ENCODE data around the gene CLINT1.

Gene CLINT1

GRCh38 chr5:157820593-157821252 lies 38.2 kb downstream of the CLINT1 start:
- Mint-ChIP-seq H3K4me1 (ENCODE audit: low read depth) (peaks cover 6% of the 10 kb centered on the region), H3K4me3 (no peak overlapping the region), H3K36me3 (ENCODE audit: low read depth) (peaks cover 19% of the 10 kb centered on the region), H3K27me3 (no peaks in the 10 kb centered on the region), H3K27ac (no peak overlapping the region), H3K9me3 (peaks cover 8% of the 10 kb centered on the region)
- intact Hi-C loops (cut with micrococcal nuclease) = no loop called here

DNA sequence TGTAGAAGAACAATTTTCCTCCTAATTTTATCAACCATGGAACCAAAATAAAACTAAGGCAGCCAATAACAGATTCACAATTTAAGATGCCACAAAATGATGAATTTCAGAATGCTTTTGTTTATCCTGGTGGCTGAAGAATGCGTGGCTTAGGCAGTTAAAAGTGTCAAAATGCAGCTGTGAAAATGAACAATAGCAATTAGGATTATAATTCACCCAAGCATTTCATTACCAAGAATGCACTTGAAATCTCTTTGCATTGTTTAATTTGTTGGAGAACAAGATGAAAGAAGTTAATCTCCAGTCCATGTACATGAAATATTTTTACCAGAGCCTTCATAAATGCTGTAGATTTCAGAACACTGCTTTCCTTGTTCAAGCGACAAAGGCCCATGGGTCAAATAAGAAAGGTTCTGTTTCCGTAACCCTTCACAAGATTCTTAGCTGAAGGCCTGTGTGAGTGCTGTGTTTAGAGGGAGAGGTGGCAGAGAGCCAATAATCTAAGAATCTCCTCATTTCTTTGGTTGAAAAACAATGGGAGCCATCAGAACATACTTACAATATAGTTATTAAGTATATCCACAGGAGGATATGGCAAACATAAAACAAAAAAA lies 39.3 kb downstream of the CLINT1 start:
- Mint-ChIP-seq H3K9me3 (peaks cover 8% of the 10 kb centered on the region), H3K27ac (no peak overlapping the region), H3K27me3 (no peaks in the 10 kb centered on the region), H3K4me1 (ENCODE audit: low read depth) (peaks cover 6% of the 10 kb centered on the region), H3K4me3 (no peak overlapping the region), H3K36me3 (ENCODE audit: low read depth) (peaks cover 27% of the 10 kb centered on the region)
- intact Hi-C loops (cut with micrococcal nuclease) = loop anchor here (5.0 kb wide), 1 partner anchor 38 kb away; the partner anchor contains the start of gene CLINT1

DNA sequence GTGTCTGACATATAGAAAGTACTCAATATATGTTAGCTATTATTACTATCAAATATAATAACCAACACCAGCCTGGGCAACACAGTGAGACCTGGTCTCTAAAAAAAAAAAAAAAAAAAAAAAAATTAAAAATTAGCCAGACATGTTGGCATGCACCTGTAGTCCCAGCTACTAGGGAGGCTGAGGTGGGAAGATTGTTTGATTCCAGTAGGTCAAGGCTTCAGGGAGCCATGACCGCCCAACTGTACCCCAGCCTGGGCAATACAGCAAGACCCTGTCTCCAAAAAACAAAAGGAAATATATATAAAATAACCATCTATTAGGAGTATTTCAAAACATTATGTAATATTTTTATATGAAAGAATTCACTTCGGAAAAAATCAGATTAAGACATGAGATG lies 40.6 kb downstream of the CLINT1 start:
- H3K9me3 Mint-ChIP-seq = peaks cover 8% of the 10 kb centered on the region
- no peaks in the 10 kb centered on the region for H3K27me3 Mint-ChIP-seq
- no peak overlapping the region for H3K4me3 Mint-ChIP-seq
- peaks cover 6% of the 10 kb centered on the region for H3K4me1 Mint-ChIP-seq (ENCODE audit: low read depth)
- peaks cover 34% of the 10 kb centered on the region for H3K36me3 Mint-ChIP-seq (ENCODE audit: low read depth)
- intact Hi-C loops (cut with micrococcal nuclease) = loop anchor here (5.0 kb wide), 1 partner anchor 39 kb away; the partner anchor contains the start of gene CLINT1
- no peak overlapping the region for H3K27ac Mint-ChIP-seq

GRCh38 chr5:157817928-157818327 lies 41.0 kb downstream of the CLINT1 start:
- Mint-ChIP-seq H3K4me1 (ENCODE audit: low read depth) (peaks cover 6% of the 10 kb centered on the region), H3K4me3 (no peak overlapping the region), H3K27ac (no peak overlapping the region), H3K9me3 (peaks cover 8% of the 10 kb centered on the region), H3K27me3 (no peaks in the 10 kb centered on the region), H3K36me3 (ENCODE audit: low read depth) (peaks cover 38% of the 10 kb centered on the region)
- intact Hi-C loops (cut with micrococcal nuclease) = loop anchor here (2.0 to 5.0 kb wide), 2 partner anchors 39 to 177 kb away; partner anchors contain the start of gene CLINT1

- intact Hi-C loops (cut with micrococcal nuclease) = loop anchor here (2.0 to 5.0 kb wide), 2 partner anchors 40 to 177 kb away; partner anchors contain the start of gene CLINT1
- H3K4me1 Mint-ChIP-seq (ENCODE audit: low read depth) = peaks cover 6% of the 10 kb centered on the region
- peaks cover 5% of the 10 kb centered on the region for H3K9me3 Mint-ChIP-seq
- H3K4me3 Mint-ChIP-seq = no peak overlapping the region
- H3K36me3 Mint-ChIP-seq (ENCODE audit: low read depth) = peaks cover 41% of the 10 kb centered on the region
- no peaks in the 10 kb centered on the region for H3K27me3 Mint-ChIP-seq
- no peak overlapping the region for H3K27ac Mint-ChIP-seq
These were observed 41.6 kb downstream of the CLINT1 start for GRCh38 chr5:157817387-157817702.

DNA sequence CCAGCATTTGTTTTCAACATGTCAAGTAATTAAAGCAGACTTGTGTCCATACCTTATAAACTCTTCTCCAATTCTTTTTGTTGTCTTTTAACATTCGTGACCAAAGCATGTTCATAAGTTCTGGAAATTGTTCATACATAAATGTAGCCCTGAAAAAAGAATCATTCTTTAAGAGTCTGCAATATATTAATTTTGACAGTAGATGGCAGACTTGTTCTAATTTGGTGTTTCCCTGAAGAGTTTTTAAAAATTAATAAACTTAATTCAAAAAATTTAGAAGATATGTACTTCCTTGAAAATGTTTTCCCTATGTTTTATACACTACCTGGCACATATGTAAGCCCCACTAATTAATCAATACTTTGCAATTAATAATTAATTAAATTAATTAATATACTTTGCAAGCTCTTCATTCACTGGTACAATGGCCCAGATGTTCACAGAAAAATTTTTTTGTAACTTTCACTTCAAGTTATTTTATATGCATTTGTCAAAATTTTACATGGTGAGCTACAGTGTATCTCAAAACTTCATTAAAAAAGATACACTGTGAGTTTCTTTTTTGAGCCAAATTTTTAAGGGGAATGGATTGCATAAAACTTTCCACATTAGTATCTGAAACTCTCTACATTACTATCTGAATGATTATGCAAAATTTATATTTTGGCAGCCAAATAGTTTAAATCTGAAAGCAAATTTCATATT lies 42.1 kb downstream of the CLINT1 start:
- H3K36me3 Mint-ChIP-seq (ENCODE audit: low read depth) = peaks cover 41% of the 10 kb centered on the region

GRCh38 chr5:157812086-157812485 lies 46.9 kb downstream of the CLINT1 start:
- Mint-ChIP-seq H3K27me3 (no peaks in the 10 kb centered on the region), H3K36me3 (ENCODE audit: low read depth) (peaks cover 77% of the 10 kb centered on the region), H3K27ac (no peak overlapping the region), H3K4me3 (no peak overlapping the region), H3K9me3 (no peaks in the 10 kb centered on the region), H3K4me1 (ENCODE audit: low read depth) (no peaks in the 10 kb centered on the region)
- intact Hi-C loops (cut with micrococcal nuclease) = no loop called here

More for the DNA sequence above, 42.1 kb downstream of the CLINT1 start:
- H3K27ac Mint-ChIP-seq = no peak overlapping the region
- intact Hi-C loops (cut with micrococcal nuclease) = loop anchor here (1.0 to 5.0 kb wide), 3 partner anchors 40 to 178 kb away; partner anchors contain the start of gene CLINT1
- no peak overlapping the region for H3K4me3 Mint-ChIP-seq
- no peaks in the 10 kb centered on the region for H3K27me3 Mint-ChIP-seq
- H3K4me1 Mint-ChIP-seq (ENCODE audit: low read depth) = peaks cover 5% of the 10 kb centered on the region
- no peaks in the 10 kb centered on the region for H3K9me3 Mint-ChIP-seq

- H3K27ac Mint-ChIP-seq = no peak overlapping the region
- H3K4me1 Mint-ChIP-seq (ENCODE audit: low read depth) = no peaks in the 10 kb centered on the region
- peaks cover 90% of the 10 kb centered on the region for H3K36me3 Mint-ChIP-seq (ENCODE audit: low read depth)
- no peak overlapping the region for H3K4me3 Mint-ChIP-seq
- H3K9me3 Mint-ChIP-seq = no peaks in the 10 kb centered on the region
- no peaks in the 10 kb centered on the region for H3K27me3 Mint-ChIP-seq
- intact Hi-C loops (cut with micrococcal nuclease) = no loop called here
These were observed 50.9 kb downstream of the CLINT1 start for GRCh38 chr5:157808043-157808442.

GRCh38 chr5:157802736-157803135 lies 56.2 kb downstream of the CLINT1 start:
- H3K27me3 Mint-ChIP-seq = no peaks in the 10 kb centered on the region
- H3K4me1 Mint-ChIP-seq (ENCODE audit: low read depth) = no peaks in the 10 kb centered on the region
- intact Hi-C loops (cut with micrococcal nuclease) = no loop called here
- no peaks in the 10 kb centered on the region for H3K9me3 Mint-ChIP-seq
- H3K4me3 Mint-ChIP-seq = no peak overlapping the region
- H3K36me3 Mint-ChIP-seq (ENCODE audit: low read depth) = peaks cover 72% of the 10 kb centered on the region
- no peak overlapping the region for H3K27ac Mint-ChIP-seq

GRCh38 chr5:157800137-157800536 lies 58.8 kb downstream of the CLINT1 start:
- H3K36me3 Mint-ChIP-seq (ENCODE audit: low read depth) = peaks cover 71% of the 10 kb centered on the region
- no peaks in the 10 kb centered on the region for H3K9me3 Mint-ChIP-seq
- no peaks in the 10 kb centered on the region for H3K27me3 Mint-ChIP-seq
- no peak overlapping the region for H3K4me3 Mint-ChIP-seq
- intact Hi-C loops (cut with micrococcal nuclease) = no loop called here
- no peak overlapping the region for H3K27ac Mint-ChIP-seq
- no peaks in the 10 kb centered on the region for H3K4me1 Mint-ChIP-seq (ENCODE audit: low read depth)

- no peak overlapping the region for H3K4me3 Mint-ChIP-seq
- H3K27me3 Mint-ChIP-seq = no peaks in the 10 kb centered on the region
- intact Hi-C loops (cut with micrococcal nuclease) = no loop called here
- H3K27ac Mint-ChIP-seq = no peak overlapping the region
- H3K36me3 Mint-ChIP-seq (ENCODE audit: low read depth) = peaks cover 69% of the 10 kb centered on the region
- no peaks in the 10 kb centered on the region for H3K4me1 Mint-ChIP-seq (ENCODE audit: low read depth)
- H3K9me3 Mint-ChIP-seq = no peaks in the 10 kb centered on the region
These were observed 59.4 kb downstream of the CLINT1 start for GRCh38 chr5:157799578-157799977.

GRCh38 chr5:157793301-157793700 lies 65.6 kb downstream of the CLINT1 start:
- no peaks in the 10 kb centered on the region for H3K9me3 Mint-ChIP-seq
- no peaks in the 10 kb centered on the region for H3K27me3 Mint-ChIP-seq
- H3K27ac Mint-ChIP-seq = no peak overlapping the region
- intact Hi-C loops (cut with micrococcal nuclease) = no loop called here
- no peaks in the 10 kb centered on the region for H3K4me1 Mint-ChIP-seq (ENCODE audit: low read depth)
- H3K36me3 Mint-ChIP-seq (ENCODE audit: low read depth) = peaks cover 90% of the 10 kb centered on the region
- no peak overlapping the region for H3K4me3 Mint-ChIP-seq

DNA sequence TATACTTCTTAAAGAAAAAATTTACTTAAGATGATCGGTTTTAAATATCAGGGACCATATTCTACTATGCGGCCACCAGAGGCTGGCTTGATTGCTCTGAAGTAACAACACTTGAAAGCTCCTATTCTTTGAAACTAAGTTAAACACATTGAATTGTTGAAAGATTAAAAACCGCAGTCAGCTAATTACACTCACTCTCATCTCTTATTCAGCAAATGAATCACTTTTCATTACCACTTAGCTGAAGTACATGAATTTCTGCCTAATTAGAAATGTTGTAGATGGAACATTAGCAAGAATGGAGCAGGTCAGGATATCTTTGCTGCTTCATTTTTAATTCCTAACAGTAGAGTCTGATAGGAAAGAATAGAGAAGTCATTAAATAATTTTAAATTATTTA lies 73.1 kb downstream of the CLINT1 start:
- no peak overlapping the region for H3K27ac Mint-ChIP-seq
- H3K4me3 Mint-ChIP-seq = no peak overlapping the region
- H3K9me3 Mint-ChIP-seq = no peaks in the 10 kb centered on the region
- H3K27me3 Mint-ChIP-seq = no peaks in the 10 kb centered on the region
- no peaks in the 10 kb centered on the region for H3K4me1 Mint-ChIP-seq (ENCODE audit: low read depth)
- H3K36me3 Mint-ChIP-seq (ENCODE audit: low read depth) = peaks cover 49% of the 10 kb centered on the region
- intact Hi-C loops (cut with micrococcal nuclease) = no loop called here

DNA sequence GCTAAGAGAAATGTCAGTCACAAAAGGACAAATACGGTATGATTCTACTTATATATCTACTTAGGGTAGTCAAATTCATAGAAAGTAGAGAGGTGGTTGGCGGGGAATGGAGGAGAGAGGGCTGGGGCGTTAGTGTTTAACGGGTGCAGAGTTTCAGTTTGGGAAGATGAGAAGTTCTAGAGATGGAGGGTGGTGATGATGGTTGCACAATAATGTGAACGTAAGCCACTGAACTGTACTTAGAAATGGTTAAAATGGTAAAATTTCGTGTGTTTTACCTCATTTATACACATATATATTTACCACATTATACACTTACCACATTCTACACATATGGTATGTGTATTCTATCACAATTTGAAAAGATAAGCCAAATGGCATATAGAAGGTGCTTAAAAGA lies 79.7 kb downstream of the CLINT1 start:
- no peak overlapping the region for H3K4me3 Mint-ChIP-seq
- H3K9me3 Mint-ChIP-seq = no peaks in the 10 kb centered on the region
- intact Hi-C loops (cut with micrococcal nuclease) = no loop called here
- no peaks in the 10 kb centered on the region for H3K27me3 Mint-ChIP-seq
- H3K36me3 Mint-ChIP-seq (ENCODE audit: low read depth) = no peaks in the 10 kb centered on the region
- no peak overlapping the region for H3K27ac Mint-ChIP-seq
- no peaks in the 10 kb centered on the region for H3K4me1 Mint-ChIP-seq (ENCODE audit: low read depth)
